Naive thymus-derived CD4-positive, alpha-beta T cell (primary cell): Measurements from ENCODE around the gene PPP1CA. TPM values are rescaled to one million over a fixed set of nuclear protein-coding genes. Genes with fewer than 3 reads are reported as not detected.

Source experiments
- ATAC-seq: fragments of 150-1000 bp; cut with Tn5 transposase; 2 replicates; pipeline ENCODE4 v1.10.0; 2021; ENCODE audit warnings: mild to moderate bottlenecking, moderate library complexity
- CTCF ChIA-PET: fragments of 350-600 bp; sonication (Branson Sonifier 250); formaldehyde crosslinking; loops from one replicate; lab custom pipeline; 2021; ENCODE audit warnings: antibody characterized with exemption; lab: Charles Lee
- POLR2A ChIA-PET: fragments of 350-600 bp; sonication (Branson Sonifier 250); formaldehyde crosslinking; loops from one replicate; lab custom pipeline; 2021; ENCODE audit warnings: antibody characterized with exemption, inconsistent platforms; lab: Charles Lee
- DNase-seq, 9 donors: peaks; one replicate each; pipeline versions ENCODE4 v3.0.0 to v3.0.0-alpha.2; 2020 to 2022; ENCODE audit warnings: mixed read lengths in 1 of 9
- H3K27ac ChIP-seq: one replicate; pipeline ENCODE4 v1.7.0; 2013; ENCODE audit warnings: mild to moderate bottlenecking, low read depth, low read length, moderate library complexity
- H3K27me3 ChIP-seq, 2 donors: one replicate each; pipeline ENCODE4 v1.7.0; 2013; ENCODE audit warnings: low read length in 2 of 2, mild to moderate bottlenecking in 2 of 2, moderate library complexity in 2 of 2; ENCODE audit not compliant: control insufficient read depth in 2 of 2, insufficient read depth in 2 of 2
- H3K36me3 ChIP-seq, 3 experiments: 1 replicate in 2 of 3; 2 replicates in 1 of 3; pipeline ENCODE4 v1.7.0; 2013; ENCODE audit warnings: low read length in 3 of 3, mild to moderate bottlenecking in 3 of 3, moderate library complexity in 1 of 3; ENCODE audit not compliant: insufficient read depth in 3 of 3, control insufficient read depth in 2 of 3
- H3K4me1 ChIP-seq, 2 donors: one replicate each; pipeline ENCODE4 v1.7.0; 2013; ENCODE audit warnings: low read length in 2 of 2, mild to moderate bottlenecking in 2 of 2, moderate library complexity in 1 of 2; ENCODE audit not compliant: control insufficient read depth in 2 of 2, insufficient read depth in 2 of 2
- H3K4me3 ChIP-seq: 2 replicates; pipeline ENCODE4 v1.7.0; 2013; ENCODE audit warnings: mild to moderate bottlenecking, low read length
- H3K9me3 ChIP-seq, 3 experiments: 1 replicate in 2 of 3; 2 replicates in 1 of 3; pipeline ENCODE4 v1.7.0; 2013; ENCODE audit warnings: low read length in 3 of 3; ENCODE audit not compliant: control insufficient read depth in 2 of 3
- H3K27ac Mint-ChIP-seq, 9 donors: one replicate each; pipeline ENCODE4 v1.8.0; 2020 to 2022; ENCODE audit warnings: mixed read lengths in 9 of 9, mild to moderate bottlenecking in 8 of 9, moderate library complexity in 5 of 9, inconsistent platforms in 2 of 9
- H3K27me3 Mint-ChIP-seq, 5 donors: one replicate each; pipeline ENCODE4 v1.8.0; 2021 to 2022; ENCODE audit warnings: mixed read lengths in 5 of 5, mild to moderate bottlenecking in 1 of 5
- H3K36me3 Mint-ChIP-seq, 5 donors: one replicate each; pipeline ENCODE4 v1.8.0; 2020 to 2022; ENCODE audit warnings: mixed read lengths in 5 of 5, mild to moderate bottlenecking in 3 of 5, inconsistent platforms in 1 of 5
- H3K4me1 Mint-ChIP-seq, 7 donors: one replicate each; pipeline ENCODE4 v1.8.0; 2020 to 2022; ENCODE audit warnings: mixed read lengths in 7 of 7, mild to moderate bottlenecking in 3 of 7, inconsistent platforms in 1 of 7
- H3K4me3 Mint-ChIP-seq, 10 donors: one replicate each; pipeline ENCODE4 v1.8.0; 2020 to 2022; ENCODE audit warnings: mild to moderate bottlenecking in 10 of 10, mixed read lengths in 10 of 10, moderate library complexity in 6 of 10, inconsistent platforms in 2 of 10
- H3K9me3 Mint-ChIP-seq, 11 donors: one replicate each; pipeline ENCODE4 v1.8.0; 2020 to 2022; ENCODE audit warnings: mixed read lengths in 11 of 11, mild to moderate bottlenecking in 4 of 11, inconsistent platforms in 1 of 11, moderate library complexity in 1 of 11
- intact Hi-C, 2 donors: fragments of 100-400 bp; cut with micrococcal nuclease; formaldehyde crosslinking; loops; one replicate each; pipeline ENCODE4 v1.15.1; 2023
- polyA plus RNA-seq, 2 donors: library from polyadenylated mRNA; unstranded; fragments of 300-500 nt; fragmentation: Illumina TruSeq; gene quantifications; one replicate each; pipeline ENCODE4 v1.2.3, GENCODE V29; 2021
- total RNA-seq, 6 experiments: library from RNA in 5 of 6; stranded (reverse) in 5 of 6; gene quantifications; 1 replicate in 5 of 6; 2 replicates in 1 of 6; pipeline ENCODE4 v1.2.3 and lab custom pipeline; 2021 to 2026

Gene PPP1CA
- total and polyA plus RNA-seq, 7 experiments from 2014 or later = 83.0 to 363 (median 150) TPM

DNA sequence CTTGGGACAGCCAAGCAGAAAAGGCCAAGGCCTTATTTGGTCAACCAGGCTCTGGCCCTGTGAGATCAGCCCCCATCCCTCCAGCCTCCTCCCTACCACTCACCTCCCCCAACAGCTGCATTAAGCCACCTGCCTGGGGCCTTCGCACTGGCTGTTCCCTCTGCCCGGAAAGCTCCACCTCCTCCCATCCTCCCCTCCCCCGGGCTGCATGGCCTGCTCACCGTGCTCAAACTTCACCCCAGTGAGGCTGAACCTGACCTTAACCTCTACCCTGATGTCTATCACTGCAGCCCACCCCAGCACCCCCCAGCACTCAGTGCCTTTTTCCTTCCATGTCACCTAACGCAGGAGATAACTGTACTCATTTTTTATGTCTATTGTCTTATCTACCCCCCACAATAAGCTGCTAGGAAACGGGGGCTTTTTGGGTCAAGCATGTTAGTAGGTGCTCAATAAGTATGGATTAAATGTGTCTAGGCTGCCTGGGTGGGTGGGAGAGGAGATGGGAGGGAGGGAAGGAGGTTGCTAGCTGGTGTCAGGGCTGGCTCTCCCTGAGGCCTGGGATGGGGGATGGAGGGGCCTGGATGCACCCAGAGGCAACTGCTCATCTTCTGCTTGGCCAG, 34.9 kb upstream of the PPP1CA start:
- H3K36me3 Mint-ChIP-seq = peaks cover 0 to 46% (median 7%) of the 10 kb centered on the region in 5 donors
- H3K4me3 ChIP-seq = peak overlapping the region; percentile 100
- H3K27ac Mint-ChIP-seq = peak overlapping the region; percentile 71 to 97 (median 92)
- DNase-seq (peak in 8 of 9 donors; percentile 29 to 70 (median 55)), ATAC-seq (peak; percentile 33)
- H3K4me1 ChIP-seq = peaks cover 45 to 74% of the 10 kb centered on the region in 2 donors
- peaks cover 0 to 53% (median 15%) of the 10 kb centered on the region in 3 experiments for H3K36me3 ChIP-seq
- CTCF ChIA-PET = interaction anchor here (0.6 to 5.9 kb wide), 10 partner anchors 11 to 48 kb away, joined by 3 to 37 read pairs (median 5); partner anchors contain the start of genes AIP, PPP1CA, TBC1D10C and TMEM134
- H3K27me3 Mint-ChIP-seq = no peaks in the 10 kb centered on the region
- peak overlapping the region; percentile 85 for H3K27ac ChIP-seq
- H3K27me3 ChIP-seq = no peaks in the 10 kb centered on the region
- no peaks in the 10 kb centered on the region for H3K9me3 ChIP-seq
- intact Hi-C loops = loop anchor here (1.0 to 2.0 kb wide), 11 partner anchors 8 to 70 kb away; partner anchors contain the start of genes AIP (in 2 of the 2), RPS6KB2 (in 2 of the 2) and TMEM134 (in 2 of the 2)
- H3K4me1 Mint-ChIP-seq = peaks cover 44 to 78% (median 55%) of the 10 kb centered on the region in 7 donors
- H3K9me3 Mint-ChIP-seq = peaks cover 0 to 1% (median 0%) of the 10 kb centered on the region in 11 donors
- peak overlapping the region; percentile 85 to 99 (median 97) for H3K4me3 Mint-ChIP-seq
- POLR2A ChIA-PET = interaction anchor here (0.6 to 31.8 kb wide), 19 partner anchors 8 to 196 kb away, joined by 3 to 1530 read pairs (median 9); partner anchors contain the start of genes AIP, CABP4, CARNS1 and GPR152

GRCh38 chr11:67435727-67436458, 34.2 kb upstream of the PPP1CA start:
- Histone ChIP-seq H3K27ac (peak overlapping the region; percentile 85), H3K36me3 (peaks cover 0 to 59% (median 19%) of the 10 kb centered on the region in 3 experiments), H3K4me3 (peak overlapping the region; percentile 100), H3K4me1 (peaks cover 45 to 74% of the 10 kb centered on the region in 2 donors), H3K27me3 (no peaks in the 10 kb centered on the region), H3K9me3 (no peaks in the 10 kb centered on the region)
- CTCF ChIA-PET = interaction anchor here (0.6 to 5.9 kb wide), 6 partner anchors 10 to 48 kb away, joined by 3 to 37 read pairs (median 8); partner anchors contain the start of genes AIP, PPP1CA and TBC1D10C
- peaks cover 0 to 49% (median 7%) of the 10 kb centered on the region in 5 donors for H3K36me3 Mint-ChIP-seq
- DNase-seq = no peak
- POLR2A ChIA-PET = interaction anchor here (1.6 to 31.8 kb wide), 10 partner anchors 7 to 70 kb away, joined by 5 to 1530 read pairs (median 62); partner anchors contain the start of genes AIP, CABP4, CARNS1 and GPR152
- peak overlapping the region; percentile 12 to 97 (median 92) for H3K27ac Mint-ChIP-seq
- peak overlapping the region; percentile 85 to 99 (median 97) for H3K4me3 Mint-ChIP-seq
- no peak for ATAC-seq
- peaks cover 41 to 74% (median 54%) of the 10 kb centered on the region in 7 donors for H3K4me1 Mint-ChIP-seq
- intact Hi-C loops = loop anchor here in 1 of 2 donors (2.0 kb wide), 1 partner anchor 47 kb away; the partner anchor contains the start of gene AIP
- H3K27me3 Mint-ChIP-seq = no peaks in the 10 kb centered on the region
- H3K9me3 Mint-ChIP-seq = peaks cover 0 to 1% (median 0%) of the 10 kb centered on the region in 11 donors

- CTCF ChIA-PET = interaction anchor here (0.6 to 1.0 kb wide), 2 partner anchors 10 to 1876 kb away, joined by 3 read pairs; no protein-coding TSS in a partner anchor
- H3K9me3 Mint-ChIP-seq = peaks cover 0 to 1% (median 0%) of the 10 kb centered on the region in 11 donors
- POLR2A ChIA-PET = interaction anchor here (0.9 to 31.8 kb wide), 9 partner anchors 17 to 70 kb away, joined by 3 to 1530 read pairs (median 69); partner anchors contain the start of genes AIP, CABP4, CARNS1 and GPR152
- H3K27ac ChIP-seq = peak overlapping the region; percentile 85
- H3K9me3 ChIP-seq = no peaks in the 10 kb centered on the region
- peak overlapping the region; percentile 100 for H3K4me3 ChIP-seq
- peak overlapping the region in 8 of 9 donors; percentile 41 to 95 (median 82) for H3K27ac Mint-ChIP-seq
- H3K27me3 ChIP-seq = no peaks in the 10 kb centered on the region
- intact Hi-C loops = no loop called here
- H3K4me1 ChIP-seq = peaks cover 42 to 67% of the 10 kb centered on the region in 2 donors
- no peaks in the 10 kb centered on the region for H3K27me3 Mint-ChIP-seq
- H3K36me3 Mint-ChIP-seq = peaks cover 0 to 48% (median 7%) of the 10 kb centered on the region in 5 donors
- H3K4me1 Mint-ChIP-seq = peaks cover 38 to 74% (median 52%) of the 10 kb centered on the region in 7 donors
- peaks cover 0 to 59% (median 19%) of the 10 kb centered on the region in 3 experiments for H3K36me3 ChIP-seq
- DNase-seq (no peak), ATAC-seq (no peak)
- peak overlapping the region; percentile 79 to 99 (median 96) for H3K4me3 Mint-ChIP-seq
Observed at GRCh38 chr11:67435031-67435726, 33.5 kb upstream of the PPP1CA start.

DNA sequence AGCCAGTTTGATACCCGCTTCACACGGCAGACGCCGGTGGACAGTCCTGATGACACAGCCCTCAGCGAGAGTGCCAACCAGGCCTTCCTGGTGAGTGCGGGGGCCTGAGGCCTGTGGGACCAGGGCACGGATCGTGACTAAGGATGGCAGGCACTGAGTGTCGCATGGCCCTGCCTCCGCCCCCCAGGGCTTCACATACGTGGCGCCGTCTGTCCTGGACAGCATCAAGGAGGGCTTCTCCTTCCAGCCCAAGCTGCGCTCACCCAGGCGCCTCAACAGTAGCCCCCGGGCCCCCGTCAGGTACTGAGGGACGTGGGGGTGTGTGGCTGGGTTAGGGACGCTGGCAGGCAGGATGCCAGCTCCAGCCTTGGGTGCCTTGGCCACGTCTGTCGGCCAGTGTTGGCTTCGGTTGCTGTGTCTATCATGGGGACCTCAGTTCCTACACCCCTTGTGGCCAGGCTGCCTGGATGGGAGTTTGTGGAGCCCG, 32.8 kb upstream of the PPP1CA start:
- H3K9me3 ChIP-seq = no peaks in the 10 kb centered on the region
- POLR2A ChIA-PET = interaction anchor here (0.8 to 31.8 kb wide), 9 partner anchors 13 to 71 kb away, joined by 3 to 1530 read pairs (median 13); partner anchors contain the start of genes AIP, CARNS1, PITPNM1 and PPP1CA
- H3K27ac ChIP-seq = peak overlapping the region; percentile 85
- peaks cover 0 to 59% (median 19%) of the 10 kb centered on the region in 3 experiments for H3K36me3 ChIP-seq
- intact Hi-C loops = no loop called here
- Mint-ChIP-seq H3K4me1 (peaks cover 31 to 71% (median 44%) of the 10 kb centered on the region in 7 donors), H3K4me3 (peak overlapping the region in 9 of 10 donors; percentile 39 to 99 (median 47)), H3K27ac (peak overlapping the region in 6 of 9 donors; percentile 62 to 87 (median 73)), H3K9me3 (peaks cover 0 to under 1% (median 0%) of the 10 kb centered on the region in 11 donors), H3K36me3 (peaks cover 0 to 41% (median 7%) of the 10 kb centered on the region in 5 donors), H3K27me3 (no peaks in the 10 kb centered on the region)
- peaks cover 39 to 61% of the 10 kb centered on the region in 2 donors for H3K4me1 ChIP-seq
- H3K27me3 ChIP-seq = no peaks in the 10 kb centered on the region
- CTCF ChIA-PET = interaction anchor here (0.6 to 1.2 kb wide), 3 partner anchors 30 to 1876 kb away, joined by 3 to 4 read pairs (median 4); partner anchors contain the start of gene TBC1D10C
- ATAC-seq (no peak), DNase-seq (no peak)
- H3K4me3 ChIP-seq = peak overlapping the region; percentile 41

GRCh38 chr11:67433536-67434394, 32.1 kb upstream of the PPP1CA start:
- Histone ChIP-seq H3K9me3 (no peaks in the 10 kb centered on the region), H3K27me3 (no peaks in the 10 kb centered on the region), H3K36me3 (peaks cover 0 to 59% (median 19%) of the 10 kb centered on the region in 3 experiments), H3K4me1 (peaks cover 39 to 61% of the 10 kb centered on the region in 2 donors), H3K27ac (peak overlapping the region; percentile 85), H3K4me3 (peak overlapping the region; percentile 41)
- ATAC-seq (no peak), DNase-seq (no peak)
- H3K27ac Mint-ChIP-seq = peak overlapping the region in 8 of 9 donors; percentile 41 to 88 (median 72)
- H3K4me3 Mint-ChIP-seq = peak overlapping the region in 9 of 10 donors; percentile 39 to 99 (median 47)
- peaks cover 24 to 71% (median 42%) of the 10 kb centered on the region in 7 donors for H3K4me1 Mint-ChIP-seq
- CTCF ChIA-PET = interaction anchor here (0.6 to 1.2 kb wide), 4 partner anchors 30 to 157 kb away, joined by 3 to 4 read pairs (median 4); partner anchors contain the start of gene TBC1D10C
- intact Hi-C loops = no loop called here
- H3K27me3 Mint-ChIP-seq = no peaks in the 10 kb centered on the region
- H3K9me3 Mint-ChIP-seq = no peaks in the 10 kb centered on the region
- POLR2A ChIA-PET = interaction anchor here (0.8 to 31.8 kb wide), 8 partner anchors 9 to 50 kb away, joined by 3 to 1530 read pairs (median 40); partner anchors contain the start of genes AIP, CARNS1, CORO1B and PPP1CA
- H3K36me3 Mint-ChIP-seq = peaks cover 0 to 35% (median 7%) of the 10 kb centered on the region in 5 donors
